ENCODE data around the gene GPR42. TPM values are rescaled to one million over a fixed set of nuclear protein-coding genes. Genes with fewer than 3 reads are reported as not detected.
A peak's percentile ranks its signal among the peaks of the same experiment; 100 is the strongest.

GPR42 gene
- total and polyA plus RNA-seq, 7 experiments from 2014 or later, result 0.24 TPM; not detected in 6

- ChIA-PET POLR2A (interaction anchor here (1.2 kb wide), 1 partner anchor 142 kb away, joined by 3 read pairs; no protein-coding TSS in a partner anchor), CTCF (interaction anchor here (0.6 kb wide), 1 partner anchor 116 kb away, joined by 4 read pairs; no protein-coding TSS in a partner anchor)
- H3K27ac ChIP-seq (ENCODE audit: low read depth, low read length), result no peak overlapping the region
- peaks cover 0 to 17% (median 4%) of the 10 kb centered on the region in 5 donors for H3K27me3 Mint-ChIP-seq
- H3K9me3 Mint-ChIP-seq, result peaks cover 0 to 3% (median 0%) of the 10 kb centered on the region in 11 donors
- no peaks in the 10 kb centered on the region for H3K36me3 Mint-ChIP-seq
- intact Hi-C loops (cut with micrococcal nuclease), result loop anchor here (2.0 to 10.0 kb wide), 2 partner anchors 77 to 201 kb away; partner anchors contain the start of genes USF2 (in 2 of the 2) and FXYD7 (in 1 of the 2)
- H3K27me3 ChIP-seq (ENCODE audit: control insufficient read depth in 2 of 2, insufficient read depth in 2 of 2, low read length in 2 of 2), result no peaks in the 10 kb centered on the region
- ATAC-seq (no peak), DNase-seq (no peak)
- no peaks in the 10 kb centered on the region for H3K36me3 ChIP-seq (ENCODE audit: control insufficient read depth in 2 of 3, insufficient read depth in 3 of 3, low read length in 3 of 3)
- H3K4me3 ChIP-seq (ENCODE audit: low read length), result no peak overlapping the region
- no peaks in the 10 kb centered on the region for H3K9me3 ChIP-seq (ENCODE audit: control insufficient read depth in 2 of 3, low read length in 3 of 3)
- H3K4me3 Mint-ChIP-seq, result peak overlapping the region in 4 of 10 donors; percentile 33 to 71 (median 60)
- peaks cover 18 to 22% of the 10 kb centered on the region in 2 donors for H3K4me1 ChIP-seq (ENCODE audit: control insufficient read depth in 2 of 2, insufficient read depth in 2 of 2, low read length in 2 of 2)
- peaks cover 25 to 38% (median 27%) of the 10 kb centered on the region in 7 donors for H3K4me1 Mint-ChIP-seq
- peak overlapping the region in 2 of 9 donors; percentile 19 to 77 for H3K27ac Mint-ChIP-seq
These were observed 25.2 kb upstream of the GPR42 start for GRCh38 chr19:35345671-35346111.

GRCh38 chr19:35346193-35347052 lies 24.4 kb upstream of the GPR42 start:
- POLR2A ChIA-PET, result interaction anchor here (0.8 to 1.2 kb wide), 2 partner anchors 65 to 143 kb away, joined by 3 read pairs; no protein-coding TSS in a partner anchor
- ATAC-seq (peak; percentile 85), DNase-seq (peak; percentile 46 to 84 (median 70))
- Mint-ChIP-seq H3K27ac (peak overlapping the region in 8 of 9 donors; percentile 14 to 95 (median 78)), H3K27me3 (peaks cover 0 to 17% (median 4%) of the 10 kb centered on the region in 5 donors), H3K36me3 (no peaks in the 10 kb centered on the region), H3K4me1 (peaks cover 25 to 38% (median 27%) of the 10 kb centered on the region in 7 donors), H3K9me3 (peaks cover 0 to 3% (median 0%) of the 10 kb centered on the region in 11 donors), H3K4me3 (peak overlapping the region; percentile 45 to 82 (median 63))
- no peaks in the 10 kb centered on the region for H3K9me3 ChIP-seq (ENCODE audit: control insufficient read depth in 2 of 3, low read length in 3 of 3)
- H3K4me1 ChIP-seq (ENCODE audit: control insufficient read depth in 2 of 2, insufficient read depth in 2 of 2, low read length in 2 of 2), result peaks cover 18 to 22% of the 10 kb centered on the region in 2 donors
- H3K4me3 ChIP-seq (ENCODE audit: low read length), result peak overlapping the region; percentile 36
- no peak overlapping the region for H3K27ac ChIP-seq (ENCODE audit: low read depth, low read length)
- CTCF ChIA-PET, result no interaction called here
- no peaks in the 10 kb centered on the region for H3K36me3 ChIP-seq (ENCODE audit: control insufficient read depth in 2 of 3, insufficient read depth in 3 of 3, low read length in 3 of 3)
- intact Hi-C loops (cut with micrococcal nuclease), result loop anchor here (2.0 to 10.0 kb wide), 2 partner anchors 78 to 202 kb away; partner anchors contain the start of genes USF2 (in 2 of the 2) and FXYD7 (in 1 of the 2)
- no peaks in the 10 kb centered on the region for H3K27me3 ChIP-seq (ENCODE audit: control insufficient read depth in 2 of 2, insufficient read depth in 2 of 2, low read length in 2 of 2)

GRCh38 chr19:35347171-35347929 lies 23.5 kb upstream of the GPR42 start, which contains the start of gene FFAR1:
Gene FFAR1 (plus strand): TSS chr19:35347902. CDS start chr19:35351552, 3,650 bp downstream.
- DNase-seq (peak; percentile 9 to 71 (median 42)), ATAC-seq (peak; percentile 70)
- Mint-ChIP-seq H3K4me1 (peaks cover 22 to 38% (median 27%) of the 10 kb centered on the region in 7 donors), H3K27me3 (peaks cover 0 to 13% (median 4%) of the 10 kb centered on the region in 5 donors), H3K9me3 (peaks cover 0 to 3% (median 0%) of the 10 kb centered on the region in 11 donors), H3K27ac (peak within 1 kb of the TSS in 8 of 9 donors; percentile 14 to 95 (median 78)), H3K36me3 (no peaks in the 10 kb centered on the region), H3K4me3 (peak within 1 kb of the TSS; percentile 45 to 82 (median 63))
- POLR2A ChIA-PET, result interaction anchor here (0.8 kb wide), 1 partner anchor 66 kb away, joined by 3 read pairs; no protein-coding TSS in a partner anchor
- H3K4me3 ChIP-seq (ENCODE audit: low read length), result peak within 1 kb of the TSS; percentile 36
- CTCF ChIA-PET, result interaction anchor here (2.0 kb wide), 1 partner anchor 148 kb away, joined by 4 read pairs; no protein-coding TSS in a partner anchor
- no peaks in the 10 kb centered on the region for H3K36me3 ChIP-seq (ENCODE audit: control insufficient read depth in 2 of 3, insufficient read depth in 3 of 3, low read length in 3 of 3)
- intact Hi-C loops (cut with micrococcal nuclease), result loop anchor here (2.0 to 10.0 kb wide), 2 partner anchors 79 to 203 kb away; partner anchors contain the start of genes USF2 (in 2 of the 2) and FXYD7 (in 1 of the 2)
- H3K27me3 ChIP-seq (ENCODE audit: control insufficient read depth in 2 of 2, insufficient read depth in 2 of 2, low read length in 2 of 2), result no peaks in the 10 kb centered on the region
- H3K4me1 ChIP-seq (ENCODE audit: control insufficient read depth in 2 of 2, insufficient read depth in 2 of 2, low read length in 2 of 2), result peaks cover 18 to 22% of the 10 kb centered on the region in 2 donors
- H3K9me3 ChIP-seq (ENCODE audit: control insufficient read depth in 2 of 3, low read length in 3 of 3), result no peaks in the 10 kb centered on the region
- H3K27ac ChIP-seq (ENCODE audit: low read depth, low read length), result no peak within 1 kb of the TSS

- Mint-ChIP-seq H3K36me3 (no peaks in the 10 kb centered on the region), H3K27ac (peak overlapping the region in 6 of 9 donors; percentile 6 to 95 (median 76)), H3K4me3 (peak overlapping the region in 9 of 10 donors; percentile 50 to 82 (median 59)), H3K4me1 (peaks cover 22 to 42% (median 30%) of the 10 kb centered on the region in 7 donors), H3K9me3 (peaks cover 0 to 3% (median 0%) of the 10 kb centered on the region in 11 donors), H3K27me3 (peaks cover 0 to 11% (median 4%) of the 10 kb centered on the region in 5 donors)
- intact Hi-C loops (cut with micrococcal nuclease), result loop anchor here (2.0 to 10.0 kb wide), 2 partner anchors 79 to 203 kb away; partner anchors contain the start of genes USF2 (in 2 of the 2) and FXYD7 (in 1 of the 2)
- ChIA-PET CTCF (interaction anchor here (2.0 kb wide), 1 partner anchor 147 kb away, joined by 4 read pairs; no protein-coding TSS in a partner anchor), POLR2A (no interaction called here)
- ATAC-seq (no peak), DNase-seq (no peak)
- Histone ChIP-seq H3K27ac (ENCODE audit: low read depth, low read length) (no peak overlapping the region), H3K4me1 (ENCODE audit: control insufficient read depth in 2 of 2, insufficient read depth in 2 of 2, low read length in 2 of 2) (peaks cover 18 to 26% of the 10 kb centered on the region in 2 donors), H3K9me3 (ENCODE audit: control insufficient read depth in 2 of 3, low read length in 3 of 3) (no peaks in the 10 kb centered on the region), H3K4me3 (ENCODE audit: low read length) (peak overlapping the region; percentile 36), H3K36me3 (ENCODE audit: control insufficient read depth in 2 of 3, insufficient read depth in 3 of 3, low read length in 3 of 3) (no peaks in the 10 kb centered on the region), H3K27me3 (ENCODE audit: control insufficient read depth in 2 of 2, insufficient read depth in 2 of 2, low read length in 2 of 2) (no peaks in the 10 kb centered on the region)
These were observed 23.0 kb upstream of the GPR42 start for GRCh38 chr19:35347930-35348298.

- Histone ChIP-seq H3K4me1 (ENCODE audit: control insufficient read depth in 2 of 2, insufficient read depth in 2 of 2, low read length in 2 of 2) (peaks cover 18 to 27% of the 10 kb centered on the region in 2 donors), H3K9me3 (ENCODE audit: control insufficient read depth in 2 of 3, low read length in 3 of 3) (no peaks in the 10 kb centered on the region), H3K27me3 (ENCODE audit: control insufficient read depth in 2 of 2, insufficient read depth in 2 of 2, low read length in 2 of 2) (no peaks in the 10 kb centered on the region), H3K36me3 (ENCODE audit: control insufficient read depth in 2 of 3, insufficient read depth in 3 of 3, low read length in 3 of 3) (no peaks in the 10 kb centered on the region), H3K4me3 (ENCODE audit: low read length) (no peak overlapping the region), H3K27ac (ENCODE audit: low read depth, low read length) (no peak overlapping the region)
- peaks cover 22 to 44% (median 31%) of the 10 kb centered on the region in 7 donors for H3K4me1 Mint-ChIP-seq
- CTCF ChIA-PET, result interaction anchor here (2.0 kb wide), 1 partner anchor 146 kb away, joined by 4 read pairs; no protein-coding TSS in a partner anchor
- no peak overlapping the region for H3K4me3 Mint-ChIP-seq
- DNase-seq, result peak in 1 of 9 donors; percentile 4
- POLR2A ChIA-PET, result no interaction called here
- H3K36me3 Mint-ChIP-seq, result no peaks in the 10 kb centered on the region
- intact Hi-C loops (cut with micrococcal nuclease), result loop anchor here in 1 of 2 donors (10.0 kb wide), 1 partner anchor 204 kb away; the partner anchor contains the start of gene FXYD7
- ATAC-seq, result no peak
- peaks cover 0 to 3% (median 0%) of the 10 kb centered on the region in 11 donors for H3K9me3 Mint-ChIP-seq
- H3K27ac Mint-ChIP-seq, result peak overlapping the region in 1 of 9 donors; percentile 68
- H3K27me3 Mint-ChIP-seq, result peaks cover 0 to 7% (median 4%) of the 10 kb centered on the region in 5 donors
These were observed 21.8 kb upstream of the GPR42 start for GRCh38 chr19:35348911-35349611.
